MCF 10A (cell line): Measurements from ENCODE around the gene EIF2B5. TPM values are rescaled to one million over a fixed set of nuclear protein-coding genes. Genes with fewer than 3 reads are reported as not detected.
A peak's percentile ranks its signal among the peaks of the same experiment; 100 is the strongest.

ENCODE experiments used
- BruUV-seq: library from RNA; stranded (reverse); fragments of 400-500 nt; replicated peaks from 2 replicates; lab custom pipeline; 2021; lab: Mats Ljungman, UMichigan
- CTCF ChIA-PET: fragments of 300-600 bp; sonication (Branson Sonifier 250); formaldehyde crosslinking; extraction: SDS; loops from one replicate; lab custom pipeline; 2021; ENCODE audit warnings: antibody characterized with exemption, inconsistent platforms; lab: Yijun Ruan, JAX
- POLR2A ChIA-PET: fragments of 300-600, 350-650 bp; sonication (Branson Sonifier 250); formaldehyde crosslinking; extraction: SDS; loops from one replicate; lab custom pipeline; 2020; ENCODE audit warnings: antibody characterized with exemption, inconsistent platforms; lab: Yijun Ruan, JAX
- DNase-seq: peaks from one replicate; pipeline ENCODE4 v3.0.0-alpha.2; 2018; ENCODE audit not compliant: unreplicated experiment
- H3K27ac Mint-ChIP-seq: one replicate; pipeline ENCODE4 v1.8.0; 2022; ENCODE audit warnings: mild to moderate bottlenecking, low read depth, mixed read lengths; ENCODE audit not compliant: unreplicated experiment
- H3K27me3 Mint-ChIP-seq: one replicate; pipeline ENCODE4 v1.8.0; 2022; ENCODE audit warnings: mixed read lengths; ENCODE audit not compliant: insufficient read depth, unreplicated experiment
- H3K36me3 Mint-ChIP-seq: one replicate; pipeline ENCODE4 v1.8.0; 2022; ENCODE audit warnings: mild to moderate bottlenecking, moderate library complexity, mixed read lengths; ENCODE audit not compliant: insufficient read depth, unreplicated experiment
- H3K4me1 Mint-ChIP-seq: one replicate; pipeline ENCODE4 v1.8.0; 2022; ENCODE audit warnings: mixed read lengths; ENCODE audit not compliant: insufficient read depth, unreplicated experiment
- H3K4me3 Mint-ChIP-seq: one replicate; pipeline ENCODE4 v1.8.0; 2022; ENCODE audit warnings: mild to moderate bottlenecking, moderate library complexity, mixed read lengths; ENCODE audit not compliant: unreplicated experiment
- H3K9me3 Mint-ChIP-seq: one replicate; pipeline ENCODE4 v1.8.0; 2022; ENCODE audit warnings: mixed read lengths; ENCODE audit not compliant: unreplicated experiment
- intact Hi-C: fragments of 100-400 bp; cut with micrococcal nuclease; formaldehyde crosslinking; loops from 2 replicates; pipeline ENCODE4 v1.14.1; 2022
- total RNA-seq: library from RNA; stranded (reverse); gene quantifications from 2 replicates; pipeline ENCODE4 v1.2.3, GENCODE V29; 2022
- TF ChIP-seq, protein P1 (sequence below): fragments of 200-600 bp; IDR thresholded peaks from one replicate; pipeline ENCODE4 v1.8.0; 2022; ENCODE audit warnings: antibody characterized with exemption, mild to moderate bottlenecking; ENCODE audit not compliant: unreplicated experiment

The EIF2B5 gene
- total RNA-seq, 1 experiment from 2014 or later, result 36.1 TPM

DNA sequence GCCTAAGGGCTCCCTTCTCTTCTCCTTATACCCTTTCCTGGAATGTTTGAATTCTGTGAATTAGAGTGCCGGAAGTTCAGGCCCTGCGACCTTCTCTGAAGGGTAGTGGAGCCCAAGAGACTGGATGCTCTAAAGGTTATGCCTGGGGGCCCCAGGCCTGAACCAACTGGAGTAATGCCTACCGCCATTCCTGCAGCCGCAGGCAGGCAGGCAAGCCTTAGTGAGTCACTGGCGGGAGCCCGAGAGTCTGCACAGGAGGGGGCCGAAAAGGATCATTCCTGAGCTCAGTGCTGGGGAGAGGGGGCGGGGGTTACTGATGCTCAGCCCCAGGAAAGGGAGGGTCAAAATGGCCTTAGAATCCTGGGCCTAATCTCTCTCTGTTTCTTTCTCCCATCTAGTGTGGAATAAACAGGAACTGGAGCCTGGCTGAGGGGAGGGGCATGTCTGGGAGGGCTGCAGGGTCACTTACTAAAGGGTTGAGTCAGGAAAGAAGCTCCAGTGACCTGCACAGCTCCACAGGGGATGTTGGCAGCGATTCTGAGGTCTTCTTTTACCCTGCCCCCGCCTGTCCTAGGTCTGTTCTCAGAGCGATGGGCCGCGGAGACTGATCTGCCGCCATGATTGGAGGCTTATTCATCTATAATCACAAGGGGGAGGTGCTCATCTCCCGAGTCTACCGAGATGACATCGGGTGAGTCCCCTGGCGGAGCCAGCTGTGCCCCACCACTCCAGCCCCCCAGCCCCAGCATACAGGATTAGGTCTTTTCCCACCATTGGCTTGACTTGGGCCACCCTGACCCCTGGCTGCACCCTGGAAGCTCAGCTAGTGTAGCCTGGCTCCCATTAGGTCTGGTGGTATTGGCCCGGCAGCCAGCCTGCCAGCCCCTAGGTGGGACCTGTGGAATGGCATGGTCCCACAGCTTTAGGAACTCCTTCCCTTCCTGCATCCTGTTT, 41.5 kb downstream of the EIF2B5 start:
- ChIA-PET CTCF (interaction anchor here (0.6 to 1.1 kb wide), 4 partner anchors 50 to 271 kb away, joined by 3 to 4 read pairs (median 3); no protein-coding TSS in a partner anchor), POLR2A (interaction anchor here (0.5 to 4.3 kb wide), 10 partner anchors 8 to 805 kb away, joined by 3 to 31 read pairs (median 4); partner anchors contain the start of genes ABCF3, EEF1AKMT4 and EIF2B5)
- Mint-ChIP-seq H3K27me3 (no peaks in the 10 kb centered on the region), H3K27ac (peak overlapping the region; percentile 95), H3K4me1 (peaks cover 19% of the 10 kb centered on the region), H3K4me3 (peak overlapping the region; percentile 100), H3K36me3 (peaks cover 44% of the 10 kb centered on the region), H3K9me3 (no peaks in the 10 kb centered on the region)
- no TSS peak for BruUV-seq
- TF ChIP-seq, protein P1, sequence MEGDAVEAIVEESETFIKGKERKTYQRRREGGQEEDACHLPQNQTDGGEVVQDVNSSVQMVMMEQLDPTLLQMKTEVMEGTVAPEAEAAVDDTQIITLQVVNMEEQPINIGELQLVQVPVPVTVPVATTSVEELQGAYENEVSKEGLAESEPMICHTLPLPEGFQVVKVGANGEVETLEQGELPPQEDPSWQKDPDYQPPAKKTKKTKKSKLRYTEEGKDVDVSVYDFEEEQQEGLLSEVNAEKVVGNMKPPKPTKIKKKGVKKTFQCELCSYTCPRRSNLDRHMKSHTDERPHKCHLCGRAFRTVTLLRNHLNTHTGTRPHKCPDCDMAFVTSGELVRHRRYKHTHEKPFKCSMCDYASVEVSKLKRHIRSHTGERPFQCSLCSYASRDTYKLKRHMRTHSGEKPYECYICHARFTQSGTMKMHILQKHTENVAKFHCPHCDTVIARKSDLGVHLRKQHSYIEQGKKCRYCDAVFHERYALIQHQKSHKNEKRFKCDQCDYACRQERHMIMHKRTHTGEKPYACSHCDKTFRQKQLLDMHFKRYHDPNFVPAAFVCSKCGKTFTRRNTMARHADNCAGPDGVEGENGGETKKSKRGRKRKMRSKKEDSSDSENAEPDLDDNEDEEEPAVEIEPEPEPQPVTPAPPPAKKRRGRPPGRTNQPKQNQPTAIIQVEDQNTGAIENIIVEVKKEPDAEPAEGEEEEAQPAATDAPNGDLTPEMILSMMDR, result no peak
- peak; percentile 87 for DNase-seq
- intact Hi-C loops, result no loop called here

DNA sequence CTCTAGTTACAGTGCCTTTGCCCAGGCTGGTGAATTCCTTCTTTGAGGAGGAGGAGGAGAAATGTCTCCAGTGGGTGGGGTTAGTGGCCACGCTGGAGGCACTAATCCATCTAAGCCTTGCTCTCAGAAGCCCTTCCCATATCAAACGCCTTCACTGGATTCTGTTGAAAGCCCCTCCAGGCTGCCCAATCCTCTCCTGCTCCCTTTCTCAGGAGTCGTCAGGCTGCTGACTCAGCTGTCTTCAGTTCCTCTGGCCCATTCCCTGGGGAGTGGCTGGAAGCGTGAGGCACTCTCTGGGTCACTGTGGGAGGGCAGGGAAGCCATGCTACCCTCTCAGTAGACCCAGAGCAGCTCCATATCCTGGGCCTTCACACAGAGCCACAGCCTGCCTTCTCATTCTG, 42.2 kb downstream of the EIF2B5 start:
- no peak overlapping the region for H3K4me3 Mint-ChIP-seq
- H3K27ac Mint-ChIP-seq, result peak overlapping the region; percentile 95
- POLR2A ChIA-PET, result interaction anchor here (0.5 to 4.3 kb wide), 7 partner anchors 9 to 805 kb away, joined by 3 to 31 read pairs (median 4); partner anchors contain the start of genes ABCF3, EEF1AKMT4 and EIF2B5
- intact Hi-C loops, result no loop called here
- no TSS peak for BruUV-seq
- H3K27me3 Mint-ChIP-seq, result no peaks in the 10 kb centered on the region
- H3K36me3 Mint-ChIP-seq, result peaks cover 44% of the 10 kb centered on the region
- TF ChIP-seq, protein P1, result no peak
- H3K4me1 Mint-ChIP-seq, result peaks cover 16% of the 10 kb centered on the region
- CTCF ChIA-PET, result interaction anchor here (0.7 kb wide), 1 partner anchor 50 kb away, joined by 4 read pairs; no protein-coding TSS in a partner anchor
- no peak for DNase-seq
- no peaks in the 10 kb centered on the region for H3K9me3 Mint-ChIP-seq

DNA sequence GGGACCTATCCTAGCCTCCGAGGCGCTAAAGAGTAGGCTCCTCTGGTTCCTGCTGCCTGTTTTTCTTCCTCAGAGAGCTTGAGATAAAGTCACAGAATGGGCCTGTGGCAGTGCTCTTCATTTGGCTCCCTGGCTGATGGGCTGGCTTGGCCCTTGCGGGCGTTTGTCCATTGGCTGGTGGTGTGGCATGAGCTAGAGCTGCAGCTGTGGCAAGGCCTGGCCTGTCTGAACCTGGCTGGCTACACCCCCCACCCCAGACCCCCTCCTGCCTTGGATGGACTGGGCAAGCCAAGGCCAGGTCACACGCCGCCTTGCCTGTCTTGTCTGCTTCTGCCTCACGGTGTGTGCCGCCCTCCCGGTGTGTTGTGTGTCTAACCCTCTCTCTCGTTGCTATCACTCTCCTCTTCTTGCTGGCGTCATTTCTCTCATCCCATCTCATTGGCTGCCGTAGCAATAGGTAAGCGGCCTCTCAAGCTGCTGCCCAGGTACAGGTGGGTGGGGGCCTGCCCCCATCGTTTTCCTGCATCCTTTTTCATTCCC, 42.7 kb downstream of the EIF2B5 start:
- DNase-seq, result no peak
- TF ChIP-seq, protein P1, result no peak
- Mint-ChIP-seq H3K4me3 (no peak overlapping the region), H3K36me3 (peaks cover 49% of the 10 kb centered on the region), H3K27ac (peak overlapping the region; percentile 95), H3K9me3 (no peaks in the 10 kb centered on the region), H3K4me1 (peaks cover 16% of the 10 kb centered on the region), H3K27me3 (no peaks in the 10 kb centered on the region)
- intact Hi-C loops, result no loop called here
- BruUV-seq, result no TSS peak
- ChIA-PET POLR2A (interaction anchor here (1.8 to 4.3 kb wide), 2 partner anchors 43 to 141 kb away, joined by 4 to 31 read pairs; partner anchors contain the start of gene EIF2B5), CTCF (interaction anchor here (1.0 kb wide), 1 partner anchor 93 kb away, joined by 3 read pairs; no protein-coding TSS in a partner anchor)
